HEK293 (cell line): ENCODE data around the gene CACNA1H.

Experiments used
- ZBTB1 ChIP-seq: fragments of 450-650 bp; formaldehyde crosslinking; IDR thresholded peaks from 2 replicates; pipeline ENCODE4 v1.5.1; 2016; ENCODE audit warnings: missing biosample characterization, missing genetic modification characterization
- TF ChIP-seq, protein P1 (sequence below): fragments of 450-650 bp; formaldehyde crosslinking; IDR thresholded peaks from 2 replicates; pipeline ENCODE4 v1.5.1; 2016; ENCODE audit warnings: missing biosample characterization, missing genetic modification characterization, low read depth
- TF ChIP-seq, protein P2 (sequence below): fragments of 450-650 bp; formaldehyde crosslinking; IDR thresholded peaks from 2 replicates; pipeline ENCODE4 v1.5.1; 2016; ENCODE audit warnings: missing biosample characterization, missing genetic modification characterization

DNA sequence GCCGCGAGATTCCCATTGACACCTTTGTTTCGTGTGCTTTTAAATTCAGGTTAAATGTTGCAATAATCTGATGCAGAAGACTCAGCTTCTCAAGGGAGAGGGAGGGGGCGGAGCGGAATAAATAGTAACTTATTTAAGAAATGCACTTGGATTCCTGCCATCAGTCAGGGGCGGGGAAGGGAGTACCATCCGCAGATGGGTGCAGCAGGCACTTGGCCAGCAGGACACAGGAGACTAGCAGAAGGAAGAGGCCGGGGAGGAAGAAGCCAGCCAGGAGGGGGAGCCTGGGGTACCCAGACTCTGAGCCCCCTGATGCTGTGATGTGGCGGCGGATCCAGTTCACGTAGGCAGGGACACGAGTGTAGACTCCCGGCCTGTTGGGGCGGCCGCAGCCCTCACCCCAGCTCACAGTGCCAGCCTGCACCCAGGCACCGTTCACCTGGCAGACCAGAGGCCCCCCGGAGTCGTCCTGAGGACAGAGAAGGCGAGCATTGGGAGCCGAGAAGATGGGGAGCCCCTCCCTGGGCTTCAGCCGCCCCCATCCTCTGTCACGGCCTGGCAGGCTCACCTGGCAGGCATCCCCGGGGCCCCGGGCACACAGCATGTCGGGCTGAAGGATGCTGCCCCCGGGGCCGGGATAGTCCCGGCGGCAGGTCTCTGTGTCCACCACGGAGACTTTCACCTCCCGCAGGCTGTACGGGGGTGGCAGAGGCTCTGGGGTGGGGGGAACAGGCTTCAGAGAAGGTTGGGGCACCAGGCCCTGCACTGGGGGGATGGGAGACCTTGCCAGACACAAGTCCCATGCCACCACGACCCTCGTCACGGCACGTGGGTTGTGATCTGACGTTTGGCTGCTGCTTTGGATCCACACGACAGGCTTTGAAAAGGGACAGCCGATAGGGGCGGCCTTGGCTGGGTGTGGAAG lies 69.0 kb downstream of the CACNA1H start:
- TF ChIP-seq, protein P1, sequence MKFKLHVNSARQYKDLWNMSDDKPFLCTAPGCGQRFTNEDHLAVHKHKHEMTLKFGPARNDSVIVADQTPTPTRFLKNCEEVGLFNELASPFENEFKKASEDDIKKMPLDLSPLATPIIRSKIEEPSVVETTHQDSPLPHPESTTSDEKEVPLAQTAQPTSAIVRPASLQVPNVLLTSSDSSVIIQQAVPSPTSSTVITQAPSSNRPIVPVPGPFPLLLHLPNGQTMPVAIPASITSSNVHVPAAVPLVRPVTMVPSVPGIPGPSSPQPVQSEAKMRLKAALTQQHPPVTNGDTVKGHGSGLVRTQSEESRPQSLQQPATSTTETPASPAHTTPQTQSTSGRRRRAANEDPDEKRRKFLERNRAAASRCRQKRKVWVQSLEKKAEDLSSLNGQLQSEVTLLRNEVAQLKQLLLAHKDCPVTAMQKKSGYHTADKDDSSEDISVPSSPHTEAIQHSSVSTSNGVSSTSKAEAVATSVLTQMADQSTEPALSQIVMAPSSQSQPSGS (tag by site-specific recombination), result no peak
- TF ChIP-seq, protein P2, sequence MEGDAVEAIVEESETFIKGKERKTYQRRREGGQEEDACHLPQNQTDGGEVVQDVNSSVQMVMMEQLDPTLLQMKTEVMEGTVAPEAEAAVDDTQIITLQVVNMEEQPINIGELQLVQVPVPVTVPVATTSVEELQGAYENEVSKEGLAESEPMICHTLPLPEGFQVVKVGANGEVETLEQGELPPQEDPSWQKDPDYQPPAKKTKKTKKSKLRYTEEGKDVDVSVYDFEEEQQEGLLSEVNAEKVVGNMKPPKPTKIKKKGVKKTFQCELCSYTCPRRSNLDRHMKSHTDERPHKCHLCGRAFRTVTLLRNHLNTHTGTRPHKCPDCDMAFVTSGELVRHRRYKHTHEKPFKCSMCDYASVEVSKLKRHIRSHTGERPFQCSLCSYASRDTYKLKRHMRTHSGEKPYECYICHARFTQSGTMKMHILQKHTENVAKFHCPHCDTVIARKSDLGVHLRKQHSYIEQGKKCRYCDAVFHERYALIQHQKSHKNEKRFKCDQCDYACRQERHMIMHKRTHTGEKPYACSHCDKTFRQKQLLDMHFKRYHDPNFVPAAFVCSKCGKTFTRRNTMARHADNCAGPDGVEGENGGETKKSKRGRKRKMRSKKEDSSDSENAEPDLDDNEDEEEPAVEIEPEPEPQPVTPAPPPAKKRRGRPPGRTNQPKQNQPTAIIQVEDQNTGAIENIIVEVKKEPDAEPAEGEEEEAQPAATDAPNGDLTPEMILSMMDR, result no peak
- no peak for TF ChIP-seq ZBTB1 (tag by site-specific recombination)
